OCI-LY3 (cell line): ENCODE measurements around the gene EIF4G2.

Experiments
- CTCF ChIP-seq: fragments of 200-600, 300-600 bp; sonication (generic); IDR thresholded peaks from 2 replicates; pipeline ENCODE4 v1.5.1; 2014; ENCODE audit warnings: antibody characterized with exemption, low read length, low read depth
- EZH2phosphoT487 ChIP-seq: fragments of 200-600 bp; shearing (Covaris generic); IDR thresholded peaks from 2 replicates; pipeline ENCODE4 v1.6.1; 2018; ENCODE audit warnings: antibody characterized with exemption, mixed run types, low read depth

- TF ChIP-seq CTCF (no peak), EZH2phosphoT487 (no peak)
Observed at GRCh38 chr11:10823152-10823579, 14.4 kb upstream of the EIF4G2 start.
